HCT116 (cell line): ENCODE measurements around the gene SIT1. TPM values are rescaled to one million over a fixed set of nuclear protein-coding genes. Genes with fewer than 3 reads are reported as not detected.
A peak's percentile ranks its signal among the peaks of the same experiment; 100 is the strongest.

Experiments used
- ATAC-seq: fragments of 200-7000 bp; cut with Tn5 transposase; 2 replicates; pipeline ENCODE4 v1.9.1; 2020; ENCODE audit warnings: mild to moderate bottlenecking, moderate library complexity
- BruUV-seq: library from RNA; stranded (reverse); fragments of 400-500 nt; replicated peaks from 2 replicates; lab custom pipeline; 2021; lab: Mats Ljungman, UMichigan
- CTCF ChIA-PET: fragments of 300-600 bp; sonication (Branson Sonifier 250); formaldehyde crosslinking; loops from one replicate; lab custom pipeline; 2021; ENCODE audit warnings: antibody characterized with exemption; lab: Charles Lee
- POLR2A ChIA-PET: fragments of 300-600, 350-600 bp; sonication (Branson Sonifier 250); formaldehyde crosslinking; loops from one replicate; lab custom pipeline; 2021; ENCODE audit warnings: antibody characterized with exemption; lab: Charles Lee
- RAD21 ChIA-PET, 2 experiments: fragments of 300-600 bp; sonication (Branson Sonifier 250); formaldehyde crosslinking; loops; one replicate each; lab custom pipeline; 2023; ENCODE audit warnings: low total read pairs in 2 of 2; ENCODE audit not compliant: uncharacterized antibody in 2 of 2, unreplicated experiment in 2 of 2, low non-redundant PET in 1 of 2; lab: Charles Lee
- DNase-seq: peaks from one replicate; pipeline ENCODE4 v3.0.0-alpha.2; 2010; ENCODE audit warnings: low read depth, low spot score
- H2AFZ ChIP-seq: fragments of 200-600 bp; shearing (Covaris generic), sonication (generic); 2 replicates; pipeline ENCODE4 v1.6.1; 2017; ENCODE audit warnings: low read depth, mixed run types, mixed read lengths, antibody characterized with exemption, low read length; ENCODE audit not compliant: poor library complexity, severe bottlenecking
- H3K27ac ChIP-seq: 2 replicates; pipeline ENCODE4 v1.5.1; 2012; ENCODE audit warnings: low read depth, low read length
- H3K27me3 ChIP-seq: fragments of 200-600 bp; sonication (generic); 2 replicates; pipeline ENCODE4 v1.6.1; 2016; ENCODE audit warnings: mixed run types, low read length, mixed read lengths; ENCODE audit not compliant: insufficient read depth
- H3K36me3 ChIP-seq, 2 experiments: fragments of 200-500 bp in 1 of 2; fragments of 200-600 bp in 1 of 2; sonication (Bioruptor generic) in 1 of 2; sonication (generic) in 1 of 2; 2 replicates each; pipeline versions ENCODE4 v1.5.1 to v1.6.1; 2014 to 2016; ENCODE audit warnings: low read length in 2 of 2, inconsistent platforms in 1 of 2, mixed read lengths in 1 of 2, mixed run types in 1 of 2; ENCODE audit not compliant: insufficient read depth in 2 of 2, control insufficient read depth in 1 of 2
- H3K4me1 ChIP-seq, 2 experiments: fragments of 200-600 bp in 1 of 2; sonication (generic) in 1 of 2; 2 replicates each; pipeline versions ENCODE4 v1.5.1 to v1.6.1; 2012 to 2017; ENCODE audit warnings: low read length in 2 of 2, inconsistent platforms in 1 of 2, mild to moderate bottlenecking in 1 of 2, mixed read lengths in 1 of 2, mixed run types in 1 of 2, moderate library complexity in 1 of 2; ENCODE audit not compliant: insufficient read depth in 2 of 2, control insufficient read depth in 1 of 2
- H3K4me2 ChIP-seq: fragments of 200-600 bp; sonication (generic); 2 replicates; pipeline ENCODE4 v1.6.1; 2017; ENCODE audit warnings: mixed run types, low read length, mixed read lengths
- H3K4me3 ChIP-seq, 2 experiments: fragments of 200-600 bp in 1 of 2; sonication (generic) in 1 of 2; replicated peaks in 1 of 2; 2 replicates each; pipeline ENCODE4 v1.5.1; 2011 to 2016; ENCODE audit warnings: low read length in 2 of 2, control low read depth in 1 of 2, low read depth in 1 of 2, mild to moderate bottlenecking in 1 of 2, mixed read lengths in 1 of 2, mixed run types in 1 of 2
- H3K79me2 ChIP-seq: fragments of 200-600 bp; sonication (generic); 2 replicates; pipeline ENCODE4 v1.6.1; 2017; ENCODE audit warnings: mild to moderate bottlenecking, mixed run types, low read length, moderate library complexity, mixed read lengths; ENCODE audit not compliant: insufficient read depth
- H3K9ac ChIP-seq: fragments of 200-600 bp; sonication (generic); 2 replicates; pipeline ENCODE4 v1.6.1; 2016; ENCODE audit warnings: low read length, mixed read lengths
- H3K9me2 ChIP-seq: fragments of 200-600 bp; sonication (generic), shearing (Covaris generic); 2 replicates; pipeline ENCODE4 v1.6.1; 2017; ENCODE audit warnings: mixed run types, mild to moderate bottlenecking, moderate library complexity; ENCODE audit not compliant: insufficient read depth
- H3K9me3 ChIP-seq, 2 experiments: fragments of 200-500 bp in 1 of 2; fragments of 200-600 bp in 1 of 2; sonication (Bioruptor generic) in 1 of 2; sonication (generic) in 1 of 2; 2 replicates each; pipeline ENCODE4 v1.6.1; 2014 to 2017; ENCODE audit warnings: low read length in 2 of 2, mixed read lengths in 2 of 2, inconsistent platforms in 1 of 2, low read depth in 1 of 2, mild to moderate bottlenecking in 1 of 2, mixed run types in 1 of 2, moderate library complexity in 1 of 2; ENCODE audit not compliant: control insufficient read depth in 1 of 2, insufficient read depth in 1 of 2
- H4K20me1 ChIP-seq: fragments of 200-600 bp; sonication (generic), shearing (Covaris generic); 2 replicates; pipeline ENCODE4 v1.6.1; 2017; ENCODE audit warnings: mixed run types, mild to moderate bottlenecking, moderate library complexity; ENCODE audit not compliant: insufficient read depth
- CEBPB ChIP-seq: IDR thresholded peaks from 2 replicates; pipeline ENCODE4 v1.6.1; 2012; ENCODE audit warnings: low read depth
- ELF1 ChIP-seq: IDR thresholded peaks from 2 replicates; pipeline ENCODE4 v1.6.1; 2012; ENCODE audit warnings: low read depth, borderline replicate concordance
- EZH2phosphoT487 ChIP-seq: fragments of 200-600 bp; IDR thresholded peaks from 2 replicates; pipeline ENCODE4 v1.6.1; 2018; ENCODE audit warnings: antibody characterized with exemption, borderline replicate concordance
- JUND ChIP-seq: IDR thresholded peaks from 2 replicates; pipeline ENCODE4 v1.6.1; 2012
- POLR2A ChIP-seq: IDR thresholded peaks from 2 replicates; pipeline ENCODE4 v1.7.0; 2011; ENCODE audit warnings: borderline replicate concordance; ENCODE audit not compliant: insufficient read depth, insufficient read length; ENCODE audit errors: extremely low read depth
- POLR2AphosphoS5 ChIP-seq: IDR thresholded peaks from 2 replicates; pipeline ENCODE4 v1.6.1; 2011; ENCODE audit warnings: mild to moderate bottlenecking, low read depth, low read length, moderate library complexity
- RAD21 ChIP-seq: IDR thresholded peaks from 2 replicates; pipeline ENCODE4 v1.6.1; 2012; ENCODE audit warnings: low read depth, mild to moderate bottlenecking
- SIN3A ChIP-seq: IDR thresholded peaks from 2 replicates; pipeline ENCODE4 v1.6.1; 2012; ENCODE audit warnings: low read depth
- SP1 ChIP-seq: IDR thresholded peaks from 2 replicates; pipeline ENCODE4 v1.6.1; 2012; ENCODE audit warnings: low read depth
- TCF7L2 ChIP-seq: IDR thresholded peaks from 2 replicates; pipeline ENCODE4 v1.7.0; 2011; ENCODE audit warnings: borderline replicate concordance, inconsistent platforms; ENCODE audit not compliant: insufficient read depth, insufficient read length; ENCODE audit errors: extremely low read depth
- ZFX ChIP-seq: fragments of 450-650 bp; IDR thresholded peaks from 2 replicates; pipeline ENCODE4 v1.6.1; 2017
- ZNF274 ChIP-seq: fragments of 200-500 bp; sonication (Bioruptor generic); IDR thresholded peaks from 2 replicates; pipeline ENCODE4 v1.6.1; 2014; ENCODE audit warnings: mild to moderate bottlenecking, low read depth, low read length, inconsistent platforms
- intact Hi-C: fragments of 100-400 bp; cut with micrococcal nuclease; formaldehyde crosslinking; loops from 2 replicates; pipeline ENCODE4 v1.10.0; 2022
- total RNA-seq: library from RNA; stranded (reverse); gene quantifications from one replicate; pipeline ENCODE4 v1.2.1, GENCODE V29; 2021; ENCODE audit not compliant: unreplicated experiment
- TF ChIP-seq, protein P1 (sequence below): IDR thresholded peaks from 2 replicates; pipeline ENCODE4 v1.6.1; 2012; ENCODE audit warnings: low read depth
- TF ChIP-seq, protein P2 (sequence below): IDR thresholded peaks from 2 replicates; pipeline ENCODE4 v1.6.1; 2012

The SIT1 gene
- total RNA-seq, 1 experiment from 2014 or later: not detected

DNA sequence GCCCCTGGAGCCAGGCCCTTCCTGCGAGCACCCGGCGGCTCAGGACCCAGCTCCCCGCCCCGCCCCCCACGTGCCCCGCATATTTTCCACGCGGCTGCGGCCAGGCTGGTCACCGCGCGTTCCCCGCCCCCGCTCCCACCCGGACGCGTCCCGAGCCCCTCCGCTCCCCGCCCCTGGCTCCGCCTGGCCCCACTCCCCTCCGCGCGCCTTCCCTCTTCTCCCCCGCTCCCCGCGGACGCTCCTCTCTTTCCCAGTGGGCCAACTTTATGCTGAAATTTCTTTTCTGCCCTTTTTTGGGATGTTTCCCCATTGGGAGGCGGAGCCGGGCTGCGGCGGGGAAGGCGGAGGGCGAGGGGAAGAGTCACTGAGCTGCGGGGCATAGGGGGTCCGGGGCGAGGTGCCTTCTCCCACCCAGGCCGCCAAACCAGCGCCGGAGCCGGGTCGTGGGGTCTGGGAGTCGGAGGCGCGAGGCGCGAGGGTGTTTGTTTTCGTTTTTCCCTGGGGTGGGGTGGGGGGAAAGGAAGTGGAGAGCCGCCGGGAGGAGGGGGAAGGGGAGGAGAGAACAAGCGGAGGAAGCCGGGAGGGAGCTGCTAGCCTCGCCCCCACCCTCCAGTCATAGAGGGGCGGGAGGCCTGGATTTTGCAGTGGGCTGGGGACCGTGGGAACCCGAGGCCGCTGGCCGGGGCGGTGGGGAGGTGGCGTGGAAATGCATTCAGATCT lies 40.0 kb upstream of the SIT1 start:
- Histone ChIP-seq H3K4me3 (peak overlapping the region; percentile 83 to 90), H3K9me2 (no peaks in the 10 kb centered on the region), H3K79me2 (peaks cover 38% of the 10 kb centered on the region), H3K4me1 (peaks cover 18 to 30% of the 10 kb centered on the region in 2 experiments), H3K36me3 (peaks cover 14 to 25% of the 10 kb centered on the region in 2 experiments; a peak in 3 of 4 replicates), H3K9me3 (no peaks in the 10 kb centered on the region), H3K27me3 (no peaks in the 10 kb centered on the region), H3K4me2 (peak overlapping the region; percentile 90), H4K20me1 (no peaks in the 10 kb centered on the region), H3K9ac (peak overlapping the region; percentile 96), H2AFZ (peak overlapping the region; percentile 39), H3K27ac (peak overlapping the region; percentile 97)
- TF ChIP-seq POLR2AphosphoS5 (0 out of 2 replicates have a peak, but pooled peaks have one; percentile 16), CEBPB (no peak)
- intact Hi-C loops: loop anchor here (2.0 to 5.0 kb wide), 2 partner anchors 34 to 37 kb away; no protein-coding TSS in a partner anchor
- ChIA-PET CTCF (interaction anchor here (0.9 to 1.4 kb wide), 3 partner anchors 10 to 988 kb away, joined by 3 to 8 read pairs (median 3); partner anchors contain the start of genes CCDC107 and RMRP), RAD21 (interaction anchor here (0.6 to 1.2 kb wide), 3 partner anchors 44 to 87 kb away, joined by 3 read pairs; no protein-coding TSS in a partner anchor), POLR2A (interaction anchor here (0.7 to 4.2 kb wide), 5 partner anchors 11 to 618 kb away, joined by 3 to 16 read pairs (median 5); partner anchors contain the start of genes ARHGEF39, CREB3, TLN1 and VCP)
- ATAC-seq (peak; percentile 64), DNase-seq (no peak)
- BruUV-seq: no TSS peak

DNA sequence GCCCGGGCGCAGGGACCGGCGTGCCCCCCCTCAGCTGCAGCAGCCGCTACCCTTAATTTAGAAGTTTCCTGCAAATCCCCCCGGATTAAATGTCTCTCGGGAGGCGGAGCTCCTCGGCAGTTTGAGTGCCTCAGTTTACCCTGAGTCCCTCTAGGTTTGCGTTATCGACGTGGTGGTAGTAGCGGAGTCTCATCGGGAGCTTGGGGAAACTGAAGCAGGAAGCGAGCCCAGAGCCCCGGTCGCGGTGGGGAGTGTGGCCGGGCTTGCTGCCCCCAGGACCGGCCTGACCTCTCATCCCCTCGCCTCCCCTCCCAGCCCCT lies 39.5 kb upstream of the SIT1 start:
- intact Hi-C loops: loop anchor here (2.0 to 5.0 kb wide), 2 partner anchors 33 to 37 kb away; no protein-coding TSS in a partner anchor
- ATAC-seq: no peak
- H2AFZ ChIP-seq: no peak overlapping the region
- no peak for TF ChIP-seq SIN3A
- no peak for TF ChIP-seq ZFX
- no peak for TF ChIP-seq POLR2A
- TF ChIP-seq TCF7L2: no peak
- TF ChIP-seq, protein P1, sequence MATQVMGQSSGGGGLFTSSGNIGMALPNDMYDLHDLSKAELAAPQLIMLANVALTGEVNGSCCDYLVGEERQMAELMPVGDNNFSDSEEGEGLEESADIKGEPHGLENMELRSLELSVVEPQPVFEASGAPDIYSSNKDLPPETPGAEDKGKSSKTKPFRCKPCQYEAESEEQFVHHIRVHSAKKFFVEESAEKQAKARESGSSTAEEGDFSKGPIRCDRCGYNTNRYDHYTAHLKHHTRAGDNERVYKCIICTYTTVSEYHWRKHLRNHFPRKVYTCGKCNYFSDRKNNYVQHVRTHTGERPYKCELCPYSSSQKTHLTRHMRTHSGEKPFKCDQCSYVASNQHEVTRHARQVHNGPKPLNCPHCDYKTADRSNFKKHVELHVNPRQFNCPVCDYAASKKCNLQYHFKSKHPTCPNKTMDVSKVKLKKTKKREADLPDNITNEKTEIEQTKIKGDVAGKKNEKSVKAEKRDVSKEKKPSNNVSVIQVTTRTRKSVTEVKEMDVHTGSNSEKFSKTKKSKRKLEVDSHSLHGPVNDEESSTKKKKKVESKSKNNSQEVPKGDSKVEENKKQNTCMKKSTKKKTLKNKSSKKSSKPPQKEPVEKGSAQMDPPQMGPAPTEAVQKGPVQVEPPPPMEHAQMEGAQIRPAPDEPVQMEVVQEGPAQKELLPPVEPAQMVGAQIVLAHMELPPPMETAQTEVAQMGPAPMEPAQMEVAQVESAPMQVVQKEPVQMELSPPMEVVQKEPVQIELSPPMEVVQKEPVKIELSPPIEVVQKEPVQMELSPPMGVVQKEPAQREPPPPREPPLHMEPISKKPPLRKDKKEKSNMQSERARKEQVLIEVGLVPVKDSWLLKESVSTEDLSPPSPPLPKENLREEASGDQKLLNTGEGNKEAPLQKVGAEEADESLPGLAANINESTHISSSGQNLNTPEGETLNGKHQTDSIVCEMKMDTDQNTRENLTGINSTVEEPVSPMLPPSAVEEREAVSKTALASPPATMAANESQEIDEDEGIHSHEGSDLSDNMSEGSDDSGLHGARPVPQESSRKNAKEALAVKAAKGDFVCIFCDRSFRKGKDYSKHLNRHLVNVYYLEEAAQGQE: no peak
- TF ChIP-seq ELF1: no peak
- no peak for TF ChIP-seq ZNF274
- TF ChIP-seq CEBPB: no peak
- TF ChIP-seq JUND: no peak
- no peak for TF ChIP-seq EZH2phosphoT487
- TF ChIP-seq SP1: no peak
- TF ChIP-seq, protein P2, sequence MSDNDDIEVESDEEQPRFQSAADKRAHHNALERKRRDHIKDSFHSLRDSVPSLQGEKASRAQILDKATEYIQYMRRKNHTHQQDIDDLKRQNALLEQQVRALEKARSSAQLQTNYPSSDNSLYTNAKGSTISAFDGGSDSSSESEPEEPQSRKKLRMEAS: no peak
- no peak for TF ChIP-seq RAD21
- TF ChIP-seq POLR2AphosphoS5: no peak

More for the DNA sequence above, 39.5 kb upstream of the SIT1 start:
- Histone ChIP-seq H3K36me3 (peaks cover 19 to 29% of the 10 kb centered on the region in 2 experiments; a peak in 3 of 4 replicates), H3K4me1 (peaks cover 18 to 30% of the 10 kb centered on the region in 2 experiments), H3K27me3 (no peaks in the 10 kb centered on the region), H3K9ac (peak overlapping the region; percentile 96), H3K27ac (peak overlapping the region; percentile 97), H3K4me2 (peak overlapping the region; percentile 90), H4K20me1 (no peaks in the 10 kb centered on the region), H3K79me2 (peaks cover 42% of the 10 kb centered on the region), H3K9me3 (no peaks in the 10 kb centered on the region), H3K9me2 (no peaks in the 10 kb centered on the region), H3K4me3 (peak overlapping the region; percentile 83 to 90)
- CTCF ChIA-PET: interaction anchor here (0.9 to 1.4 kb wide), 3 partner anchors 11 to 988 kb away, joined by 3 to 8 read pairs (median 3); partner anchors contain the start of genes CCDC107 and RMRP
- POLR2A ChIA-PET: interaction anchor here (1.0 to 4.2 kb wide), 3 partner anchors 10 to 618 kb away, joined by 3 to 16 read pairs (median 15); partner anchors contain the start of genes ARHGEF39 and VCP
- BruUV-seq: no TSS peak
- no peak for DNase-seq
- RAD21 ChIA-PET: interaction anchor here in 1 of 2 experiments (0.6 kb wide), 1 partner anchor 86 kb away, joined by 3 read pairs; no protein-coding TSS in a partner anchor
